ENCODE measurements around the gene SGCA. TPM values are rescaled to one million over a fixed set of nuclear protein-coding genes. Genes with fewer than 3 reads are reported as not detected.

Gene SGCA
- total and polyA plus RNA-seq, 2 donors (not counting 3 experiments of a cell fraction or from before 2014, with no cell fraction given) = not detected

DNA sequence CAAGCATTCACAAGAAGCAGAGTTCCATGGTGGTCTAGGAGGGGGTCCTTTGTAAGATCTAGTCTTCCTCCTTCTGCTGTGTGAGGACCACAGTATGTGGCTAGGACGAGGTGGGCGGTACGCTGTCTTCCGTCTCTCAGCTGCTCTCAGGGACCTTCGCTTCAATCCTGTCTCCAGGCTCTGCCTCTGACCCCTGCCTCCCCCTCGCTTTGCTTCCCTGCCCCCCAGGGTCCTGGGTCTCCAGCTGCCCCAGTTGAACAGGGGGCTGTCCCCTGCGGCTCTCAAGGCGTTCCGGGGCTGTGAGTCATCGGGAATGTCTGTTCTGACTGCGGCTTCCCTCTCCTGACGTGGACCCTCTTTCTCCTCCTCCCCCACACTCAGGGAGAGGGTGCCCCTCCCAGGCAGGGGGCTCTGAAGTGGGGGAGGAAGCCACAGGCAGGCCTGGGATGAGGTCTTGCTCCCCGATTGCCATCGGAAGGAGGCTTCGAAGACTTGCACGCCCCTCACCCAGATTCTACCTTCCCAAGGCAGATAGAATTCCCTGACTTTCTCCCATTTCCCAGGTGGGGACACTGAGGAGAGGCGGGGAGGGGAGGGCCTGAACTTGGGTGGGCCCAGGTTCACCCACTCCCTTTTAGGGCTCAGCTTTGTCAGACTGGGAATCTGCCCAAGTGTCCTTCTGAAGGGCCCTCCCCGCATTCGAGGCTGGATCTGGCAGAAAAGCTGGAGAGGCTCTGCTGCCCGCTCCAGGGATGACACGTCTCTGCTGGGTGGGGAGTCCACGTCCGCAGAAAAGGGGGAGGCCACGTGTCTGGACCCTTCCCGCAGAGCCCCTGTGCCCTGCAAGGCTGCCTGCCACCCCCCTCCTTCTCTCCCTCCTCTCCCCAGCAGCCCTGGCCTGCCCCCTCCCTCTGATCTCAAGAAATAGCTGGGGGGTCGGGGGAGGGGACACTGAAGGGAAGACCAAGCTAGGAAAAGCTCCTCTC lies 44.7 kb downstream of the SGCA start:
- BruUV-seq (replicated peaks) = no TSS peak
- H2AFZ ChIP-seq (ENCODE audit: low read depth, low read length) = peak overlapping the region; percentile 19
- no peak for TF ChIP-seq MYC (IDR thresholded peaks at IDR 0.05; ENCODE audit: low read depth, low read length)
- no peak for TF ChIP-seq POLR2A (IDR thresholded peaks at IDR 0.05; ENCODE audit: low read depth, low read length)
- no peak for TF ChIP-seq JUN (IDR thresholded peaks at IDR 0.05; ENCODE audit: borderline replicate concordance, insufficient read depth, insufficient read length, low read depth)
- no peak for TF ChIP-seq GATA2 (IDR thresholded peaks at IDR 0.05; ENCODE audit: insufficient read depth, insufficient read length, low read depth, low read length)
- TF ChIP-seq FOS (IDR thresholded peaks at IDR 0.05; ENCODE audit: borderline replicate concordance, insufficient read depth, low read length) = no peak
- TF ChIP-seq EZH2 (IDR thresholded peaks at IDR 0.05; ENCODE audit: borderline replicate concordance, low read depth, low read length, severe bottlenecking) = no peak
- TF ChIP-seq, protein P1, sequence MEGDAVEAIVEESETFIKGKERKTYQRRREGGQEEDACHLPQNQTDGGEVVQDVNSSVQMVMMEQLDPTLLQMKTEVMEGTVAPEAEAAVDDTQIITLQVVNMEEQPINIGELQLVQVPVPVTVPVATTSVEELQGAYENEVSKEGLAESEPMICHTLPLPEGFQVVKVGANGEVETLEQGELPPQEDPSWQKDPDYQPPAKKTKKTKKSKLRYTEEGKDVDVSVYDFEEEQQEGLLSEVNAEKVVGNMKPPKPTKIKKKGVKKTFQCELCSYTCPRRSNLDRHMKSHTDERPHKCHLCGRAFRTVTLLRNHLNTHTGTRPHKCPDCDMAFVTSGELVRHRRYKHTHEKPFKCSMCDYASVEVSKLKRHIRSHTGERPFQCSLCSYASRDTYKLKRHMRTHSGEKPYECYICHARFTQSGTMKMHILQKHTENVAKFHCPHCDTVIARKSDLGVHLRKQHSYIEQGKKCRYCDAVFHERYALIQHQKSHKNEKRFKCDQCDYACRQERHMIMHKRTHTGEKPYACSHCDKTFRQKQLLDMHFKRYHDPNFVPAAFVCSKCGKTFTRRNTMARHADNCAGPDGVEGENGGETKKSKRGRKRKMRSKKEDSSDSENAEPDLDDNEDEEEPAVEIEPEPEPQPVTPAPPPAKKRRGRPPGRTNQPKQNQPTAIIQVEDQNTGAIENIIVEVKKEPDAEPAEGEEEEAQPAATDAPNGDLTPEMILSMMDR (IDR thresholded peaks at IDR 0.05; ENCODE audit: extremely low read depth in 1 of 2, insufficient read depth in 1 of 2, low read depth in 1 of 2, low read length in 2 of 2) = no peak
- no peak for TF ChIP-seq POLR2AphosphoS5 (IDR thresholded peaks at IDR 0.05; ENCODE audit: insufficient read depth, low read depth, low read length)
- TF ChIP-seq, protein P2, sequence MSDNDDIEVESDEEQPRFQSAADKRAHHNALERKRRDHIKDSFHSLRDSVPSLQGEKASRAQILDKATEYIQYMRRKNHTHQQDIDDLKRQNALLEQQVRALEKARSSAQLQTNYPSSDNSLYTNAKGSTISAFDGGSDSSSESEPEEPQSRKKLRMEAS (IDR thresholded peaks at IDR 0.05; ENCODE audit: insufficient read depth, insufficient read length) = no peak
- H3K9me1 ChIP-seq (replicated peaks; ENCODE audit: control insufficient read depth, extremely low read depth, insufficient read depth, low read length) = no peaks in the 10 kb centered on the region
- no peaks in the 10 kb centered on the region for H4K20me1 ChIP-seq (replicated peaks; ENCODE audit: control insufficient read depth, extremely low read depth, insufficient read depth, low read length)
- H3K27ac ChIP-seq (ENCODE audit: insufficient read depth, low read depth, low read length) = no peak overlapping the region
- POLR2A ChIA-PET = no interaction called here
- peaks cover 7% of the 10 kb centered on the region for H3K4me1 ChIP-seq (ENCODE audit: control insufficient read depth, extremely low read depth, insufficient read depth, low read length)
- H3K79me2 ChIP-seq (ENCODE audit: control insufficient read depth, insufficient read depth, low read length) = no peaks in the 10 kb centered on the region
- no peak overlapping the region for H3K9ac ChIP-seq (replicated peaks; ENCODE audit: extremely low read depth, insufficient read depth, low read length)
- dilution Hi-C loops (cut with MboI; ENCODE audit: extremely low pct_ligation_motif_present, low sequenced_read_pairs) = no loop called here
- intact Hi-C loops (cut with micrococcal nuclease) = loop anchor here (2.0 kb wide), 1 partner anchor 56 kb away; no protein-coding TSS in a partner anchor
- peaks cover 7 to 9% of the 10 kb centered on the region in 2 experiments for H3K27me3 ChIP-seq (ENCODE audit: control insufficient read depth in 2 of 2, insufficient read depth in 2 of 2, low read length in 2 of 2)
- H3K4me2 ChIP-seq (ENCODE audit: insufficient read depth, low read length) = no peak overlapping the region
- CTCF ChIA-PET = interaction anchor here (0.7 to 9.9 kb wide), 4 partner anchors 9 to 87 kb away, joined by 3 to 80 read pairs (median 10); partner anchors contain the start of genes COL1A1 and TMEM92
- H3K9me3 ChIP-seq (replicated peaks; ENCODE audit: control insufficient read depth, insufficient read depth, low read length) = no peaks in the 10 kb centered on the region
- no peaks in the 10 kb centered on the region for H3K36me3 ChIP-seq (ENCODE audit: control insufficient read depth in 2 of 2, extremely low read depth in 1 of 2, insufficient read depth in 2 of 2, low read length in 2 of 2)
- FAIRE-seq (no peak), DNase-seq (ENCODE audit: low read depth, low spot score) (peak; percentile 38)
- no peak overlapping the region for H3K4me3 ChIP-seq (replicated peaks in 1 of 3; ENCODE audit: insufficient read depth in 1 of 3, low read depth in 1 of 3, low read length in 3 of 3)

All from endothelial cell of umbilical vein (primary cell).